SW 1271 (cell line): ENCODE data around the gene IGSF5.
A peak's percentile ranks its signal among the peaks of the same experiment; 100 is the strongest.
"Not testable (repeated sequence)": the region's sequence is repeated elsewhere in the genome, so short reads cannot be mapped to it uniquely, and the experiment has no call there.

Source experiments
- DNase-seq, 2 experiments: peaks; one replicate each; lab custom pipeline; 2025; lab: John Stamatoyannopoulos, UW

The IGSF5 gene

DNA sequence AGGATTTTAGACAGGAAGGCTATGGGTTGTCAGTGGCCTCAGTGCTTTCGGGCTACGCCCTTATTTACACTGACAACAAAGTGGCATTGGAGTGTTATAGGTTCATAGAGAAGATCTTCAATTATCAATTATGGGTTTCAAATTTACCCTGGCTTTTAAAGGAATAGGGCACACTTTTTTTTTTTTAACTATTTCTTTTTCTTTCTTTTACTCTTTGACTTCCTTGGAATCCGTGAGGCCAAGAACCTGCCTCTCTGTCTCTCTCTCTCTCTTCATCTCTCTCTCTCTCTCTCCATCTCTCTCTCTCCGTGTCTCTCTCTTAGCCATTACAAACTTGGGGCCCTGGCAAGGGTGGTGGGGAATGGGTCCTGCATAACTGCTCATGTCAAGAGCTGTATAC is at the start of gene IGSF5:
Gene IGSF5 (plus strand): TSS at position 301 of the 400 bp plus-strand sequence. CDS start 327 bp downstream, outside the sequence.
- not testable (repeated sequence) for DNase-seq

DNA sequence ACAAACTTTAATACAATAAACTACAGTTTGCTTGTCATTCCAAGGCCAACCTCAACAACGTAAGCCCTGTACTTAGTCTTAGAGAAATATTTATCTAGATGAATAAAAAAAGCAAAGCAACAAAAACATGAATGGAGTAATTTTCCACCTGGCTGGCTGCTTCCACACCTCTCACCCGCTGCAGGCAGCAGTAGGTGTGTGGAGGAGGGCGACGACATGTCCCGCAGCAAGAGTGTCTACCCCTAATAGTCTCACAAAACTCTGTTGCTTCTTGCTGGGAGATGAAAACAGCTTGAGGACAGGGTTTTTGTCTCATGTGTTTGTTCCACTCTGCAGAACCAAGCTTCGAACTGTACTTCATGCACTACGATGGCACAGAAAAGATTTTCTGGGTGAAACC is 48.8 kb upstream of the IGSF5 start:
- DNase-seq, result no peak

DNA sequence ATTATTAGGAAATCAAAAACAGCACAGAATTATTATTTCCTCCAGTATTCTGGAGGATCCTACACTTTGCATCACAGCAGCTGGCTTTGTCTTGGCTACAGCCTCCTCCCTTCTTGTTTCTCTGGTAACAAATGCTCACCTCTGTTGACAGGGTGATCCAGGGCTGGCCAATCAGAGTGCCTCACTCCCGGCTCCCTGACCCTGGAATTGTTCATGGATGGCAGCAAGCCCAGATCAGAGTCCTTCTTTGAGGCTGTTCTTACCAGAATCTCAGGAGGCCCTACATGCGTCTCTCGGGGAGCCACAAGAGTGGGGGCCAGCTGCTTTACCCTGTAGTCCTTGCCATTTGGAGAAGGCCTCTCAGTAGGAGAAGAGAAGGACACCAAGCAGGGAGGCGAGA is 48.4 kb upstream of the IGSF5 start:
- DNase-seq, result no peak

DNA sequence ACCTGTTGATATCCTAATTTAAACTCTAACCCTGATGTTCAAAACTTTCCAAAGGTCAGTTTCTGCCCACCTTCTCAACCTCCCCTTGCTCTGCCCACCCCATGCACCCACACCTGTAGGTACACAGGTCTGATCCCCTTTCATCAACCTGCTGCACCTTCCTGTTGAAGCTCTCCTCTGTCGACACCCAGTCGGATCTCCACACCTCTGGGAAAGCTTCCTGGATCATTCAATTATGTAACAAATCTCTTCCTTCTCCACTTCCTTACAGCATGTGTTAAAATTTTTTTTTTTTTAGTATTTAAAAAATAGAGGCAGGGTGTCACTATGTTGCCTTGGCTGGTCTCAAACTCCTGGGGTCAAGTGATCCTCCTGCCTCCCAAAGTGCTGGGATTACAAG is 44.7 kb upstream of the IGSF5 start:
- DNase-seq, result no peak

DNA sequence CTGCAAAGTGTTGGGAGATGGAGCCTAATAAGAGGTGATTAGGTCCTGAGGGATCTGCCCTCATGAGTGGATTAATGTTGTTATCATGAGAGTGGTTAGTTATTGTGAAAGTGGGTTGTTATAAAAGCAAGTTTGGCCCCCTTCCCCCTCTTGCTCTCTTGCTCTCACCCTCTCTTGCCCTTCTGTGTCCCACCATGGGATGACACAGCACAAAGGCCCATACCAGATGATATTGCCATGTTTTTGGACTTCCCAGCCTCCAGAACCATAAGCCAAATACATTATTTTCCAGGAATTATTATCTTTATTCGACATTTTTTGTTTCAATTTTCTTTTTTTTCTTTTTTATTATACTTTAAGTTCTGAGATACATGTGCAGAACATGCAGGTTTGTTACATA is 41.4 kb upstream of the IGSF5 start:
- DNase-seq, result no peak

DNA sequence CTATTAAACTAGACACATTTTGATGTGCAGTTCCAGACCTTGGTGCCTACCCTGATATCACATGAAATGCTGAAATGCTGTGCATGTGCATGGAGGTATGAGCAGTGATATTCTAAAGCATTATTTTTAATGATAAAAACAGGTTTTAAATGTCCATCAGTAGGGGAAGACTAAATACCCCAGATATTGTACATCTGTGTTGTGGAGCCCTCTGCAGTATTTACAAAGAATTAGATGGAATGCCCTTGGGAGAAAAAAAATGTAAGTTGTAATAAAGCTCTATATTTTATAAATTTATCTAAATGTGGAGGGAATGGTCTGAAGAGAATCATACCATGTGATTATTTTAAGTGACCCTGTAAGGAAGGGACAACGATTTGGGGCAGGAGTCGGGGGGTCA is 39.1 kb upstream of the IGSF5 start:
- DNase-seq, result no peak

DNA sequence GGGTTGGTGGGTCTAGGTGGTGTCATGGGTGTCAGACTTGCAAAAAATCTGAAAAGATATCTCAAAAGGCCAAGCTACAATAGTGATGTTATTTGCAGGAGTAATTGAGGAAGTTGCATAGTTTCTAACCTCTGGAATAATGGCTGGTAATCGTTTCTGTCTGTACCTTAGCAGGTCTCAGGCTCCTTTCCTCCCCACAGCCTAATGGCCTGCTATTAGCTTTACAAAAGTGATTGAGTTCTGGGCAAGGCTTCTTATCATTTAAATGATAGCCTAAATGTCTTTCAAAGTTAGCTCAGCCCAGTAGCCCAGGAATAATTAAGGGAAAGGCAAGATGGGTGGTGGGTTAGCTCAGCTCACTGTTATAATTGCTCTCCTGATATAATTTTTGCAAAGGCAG is 37.7 kb upstream of the IGSF5 start:
- DNase-seq, result no peak

DNA sequence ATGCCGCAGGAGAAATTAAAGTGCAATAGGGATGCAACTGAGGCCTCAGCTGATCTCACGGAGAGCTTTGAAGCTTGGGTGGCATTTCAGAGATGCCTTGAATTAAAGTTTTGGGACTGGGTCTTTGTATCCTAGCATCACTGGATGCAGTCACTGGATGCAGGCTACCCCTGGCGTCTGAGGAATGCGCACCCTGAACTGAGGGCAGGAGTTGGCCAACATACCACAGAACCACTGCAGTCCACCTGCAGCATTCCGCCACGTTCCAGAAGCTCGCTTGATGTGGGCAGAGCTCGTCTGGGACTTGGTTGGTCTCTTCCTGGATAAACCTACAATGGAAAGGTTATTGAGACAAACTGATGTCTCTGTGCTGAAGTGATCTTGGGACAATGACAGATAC is 34.1 kb upstream of the IGSF5 start:
- no peak for DNase-seq

DNA sequence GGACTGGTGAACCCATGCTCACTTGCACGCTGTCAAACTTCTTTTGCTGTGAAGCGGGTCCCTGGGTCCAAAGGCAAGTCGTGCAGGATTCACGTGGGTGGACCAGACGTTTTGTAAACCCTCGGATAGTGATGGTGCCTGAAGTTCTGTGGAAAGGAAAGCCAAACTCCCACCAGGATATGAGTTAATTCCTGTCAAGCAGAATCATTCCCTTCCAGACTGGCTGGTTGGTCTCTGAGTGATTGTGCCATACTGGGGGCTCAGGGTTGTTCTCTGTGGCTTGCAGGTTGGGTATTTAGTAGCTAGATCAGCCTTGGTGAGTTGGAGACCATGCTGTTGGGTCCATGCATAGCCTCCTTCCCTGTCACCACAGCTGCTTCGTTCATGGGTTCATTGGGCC is 32.7 kb upstream of the IGSF5 start:
- no peak for DNase-seq

DNA sequence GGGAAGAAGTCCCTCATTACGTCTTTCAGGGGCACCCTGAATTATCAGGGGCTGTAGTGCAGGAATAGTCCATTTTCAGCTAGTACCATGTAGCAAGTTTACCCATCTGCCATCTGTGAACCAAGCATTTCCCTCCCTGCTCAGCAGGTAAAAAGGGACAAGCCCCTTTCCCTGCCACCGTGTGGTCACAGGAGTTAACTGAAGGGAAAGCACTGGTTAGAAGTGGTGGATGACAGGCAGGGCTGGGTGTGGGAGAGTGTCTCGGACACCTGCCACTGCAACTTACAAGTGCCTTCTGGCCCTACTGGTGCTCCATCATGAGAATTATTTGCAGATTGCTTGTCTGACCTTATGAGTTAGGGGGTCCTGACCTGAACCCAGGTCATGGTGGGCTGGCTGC is 32.0 kb upstream of the IGSF5 start:
- peak in 1 of 2 experiments; percentile 6 for DNase-seq

DNA sequence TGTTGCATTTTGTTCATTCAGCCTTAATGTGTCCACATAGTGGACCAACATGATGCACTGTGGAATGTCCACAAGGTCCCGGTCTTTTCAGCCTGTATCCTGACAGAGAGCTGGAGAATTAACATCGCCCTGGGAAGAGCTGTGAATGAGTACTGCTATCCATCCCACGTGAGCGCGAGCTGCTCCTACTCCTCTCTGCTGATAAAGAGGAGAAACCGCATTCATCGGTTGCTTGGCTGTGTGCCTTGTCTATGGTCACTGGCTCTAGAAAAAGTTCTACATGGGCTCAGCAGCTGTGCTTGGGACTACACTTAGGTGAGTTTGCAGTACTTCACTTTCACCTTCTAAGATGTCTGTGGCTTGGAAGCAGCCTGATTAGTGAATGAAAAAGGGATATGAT is 31.1 kb upstream of the IGSF5 start:
- no peak for DNase-seq

DNA sequence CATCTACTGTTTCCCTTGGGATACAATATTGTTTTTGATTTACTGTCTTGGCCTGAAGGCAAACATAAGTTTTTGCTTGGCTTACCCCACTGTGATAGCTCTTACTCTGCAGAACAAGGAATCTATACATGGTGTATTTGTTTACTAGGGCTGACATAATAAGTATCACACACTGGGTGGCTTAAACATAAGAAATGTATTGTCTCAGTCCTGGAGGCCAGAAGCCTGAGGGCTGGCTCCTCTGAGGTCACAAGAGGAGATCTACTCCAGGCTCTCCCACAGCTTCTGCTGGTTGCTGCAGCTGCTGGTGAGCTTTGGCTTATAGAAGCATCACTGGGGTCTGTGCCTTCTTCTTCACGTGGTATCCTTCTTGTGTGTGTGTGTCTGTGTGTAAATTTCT is 30.7 kb upstream of the IGSF5 start:
- no peak for DNase-seq

DNA sequence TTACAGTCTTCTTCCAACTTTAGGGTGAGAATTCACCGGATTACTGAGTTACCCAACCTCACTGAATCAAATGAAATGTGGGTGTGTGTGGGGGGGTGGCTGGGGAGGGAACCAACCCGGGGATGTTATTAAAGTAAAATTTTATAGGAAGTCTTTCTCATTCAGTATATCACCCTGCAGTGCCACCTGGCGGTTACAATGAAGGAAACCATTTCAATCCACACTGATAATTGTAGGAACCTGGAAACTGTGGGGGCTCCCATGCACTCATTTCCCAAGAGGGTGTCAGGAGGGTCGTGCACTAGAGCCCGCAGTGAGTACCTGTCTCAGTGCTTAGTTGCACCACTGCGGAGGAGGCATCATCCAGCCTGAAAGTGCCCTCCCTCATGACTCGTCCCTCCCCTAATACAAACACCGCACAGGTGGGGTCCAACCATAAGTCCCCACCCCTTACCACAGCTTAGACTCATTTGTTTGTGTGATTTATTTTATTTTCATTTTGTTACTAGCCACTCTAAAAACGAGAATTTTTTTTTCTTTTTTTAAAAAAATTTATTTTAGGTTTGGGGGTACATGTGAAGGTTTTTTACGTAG is 29.1 kb upstream of the IGSF5 start:
- no peak for DNase-seq

DNA sequence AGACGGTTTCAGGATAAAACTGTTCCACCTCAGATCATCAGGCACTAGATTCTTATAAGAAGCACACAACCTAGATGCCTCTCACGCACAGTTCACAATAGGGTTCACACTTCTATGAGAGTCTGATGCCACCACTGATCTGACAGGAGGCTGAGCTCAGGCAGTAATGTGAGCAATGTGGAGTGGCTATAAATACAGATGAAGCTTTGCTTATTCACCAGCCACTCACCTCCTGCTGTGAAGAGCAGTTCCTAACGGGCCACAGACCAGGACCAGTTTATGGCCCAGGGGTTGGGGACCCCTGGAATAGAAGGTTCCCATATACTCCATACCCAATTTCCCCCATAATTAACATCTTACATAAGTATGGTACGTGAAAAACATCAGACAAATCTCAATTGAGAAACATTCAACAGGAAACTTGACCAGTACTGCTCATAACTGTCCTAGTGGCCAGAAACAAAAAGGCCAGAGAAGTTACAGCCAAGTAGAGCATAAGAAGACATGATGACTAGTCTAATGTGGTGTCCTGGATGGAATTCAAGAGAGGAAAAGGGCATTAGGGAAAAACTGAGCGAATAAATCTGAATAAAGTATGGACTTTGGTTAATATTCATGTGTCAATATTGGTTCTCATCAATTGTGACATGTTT is 24.7 kb upstream of the IGSF5 start:
- no peak for DNase-seq

DNA sequence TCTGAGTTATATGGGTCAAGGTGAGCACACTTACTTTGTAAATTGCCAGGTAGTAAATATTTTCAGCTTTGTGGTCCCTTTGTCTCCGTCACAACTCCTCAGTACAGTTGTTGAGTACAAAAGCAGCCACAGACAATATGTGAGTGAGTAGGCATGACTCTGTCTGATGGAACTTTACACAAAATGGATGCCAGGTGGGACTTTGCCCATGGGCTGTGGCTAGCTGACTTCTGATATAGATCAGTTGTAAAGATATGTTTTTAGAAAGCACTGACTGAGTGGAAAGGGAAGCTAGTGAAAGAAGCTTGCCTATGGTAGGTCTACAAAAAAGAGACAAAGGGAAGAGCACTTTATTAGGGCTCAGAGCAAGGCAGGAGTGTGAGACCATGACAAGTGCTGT is 23.1 kb upstream of the IGSF5 start:
- DNase-seq, result no peak

DNA sequence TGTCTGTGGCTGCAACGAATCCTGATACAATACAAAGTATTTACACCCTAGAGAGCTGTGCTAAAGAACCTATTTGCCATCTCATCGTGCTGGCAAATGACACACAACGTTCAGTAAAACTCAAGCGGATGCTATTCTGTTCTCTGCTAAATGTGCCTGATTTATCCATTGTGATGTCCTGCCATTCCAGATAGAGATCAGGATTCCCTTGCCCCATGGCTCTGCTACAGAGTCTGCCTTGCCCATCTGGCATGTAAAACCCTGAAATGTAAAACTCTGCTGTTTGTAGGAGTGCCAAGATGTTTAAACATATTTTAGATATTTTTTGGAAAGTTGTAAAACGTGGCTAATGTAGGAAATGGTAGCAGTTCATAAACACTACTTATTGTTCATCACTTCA is 20.0 kb upstream of the IGSF5 start:
- no peak for DNase-seq

DNA sequence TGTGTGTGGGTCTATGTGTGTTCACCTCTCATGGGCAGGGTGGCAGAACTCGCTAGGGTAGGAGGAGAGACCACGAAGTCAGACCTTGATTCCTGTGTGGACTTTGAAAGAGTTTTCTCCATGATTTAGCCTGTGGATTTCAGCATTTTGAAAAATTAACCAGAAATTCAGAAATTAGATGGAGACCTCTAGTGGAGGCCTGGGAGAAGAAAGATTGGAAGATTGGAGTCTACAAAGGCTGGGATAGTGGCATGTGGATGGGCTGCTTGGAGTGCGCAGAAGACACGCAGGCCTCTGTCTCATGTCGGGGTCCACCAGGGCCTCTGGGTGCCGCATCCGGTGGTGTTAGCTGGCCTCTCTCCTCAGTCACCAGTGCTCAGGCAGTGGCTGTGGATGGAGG is 18.9 kb upstream of the IGSF5 start:
- DNase-seq, result no peak

DNA sequence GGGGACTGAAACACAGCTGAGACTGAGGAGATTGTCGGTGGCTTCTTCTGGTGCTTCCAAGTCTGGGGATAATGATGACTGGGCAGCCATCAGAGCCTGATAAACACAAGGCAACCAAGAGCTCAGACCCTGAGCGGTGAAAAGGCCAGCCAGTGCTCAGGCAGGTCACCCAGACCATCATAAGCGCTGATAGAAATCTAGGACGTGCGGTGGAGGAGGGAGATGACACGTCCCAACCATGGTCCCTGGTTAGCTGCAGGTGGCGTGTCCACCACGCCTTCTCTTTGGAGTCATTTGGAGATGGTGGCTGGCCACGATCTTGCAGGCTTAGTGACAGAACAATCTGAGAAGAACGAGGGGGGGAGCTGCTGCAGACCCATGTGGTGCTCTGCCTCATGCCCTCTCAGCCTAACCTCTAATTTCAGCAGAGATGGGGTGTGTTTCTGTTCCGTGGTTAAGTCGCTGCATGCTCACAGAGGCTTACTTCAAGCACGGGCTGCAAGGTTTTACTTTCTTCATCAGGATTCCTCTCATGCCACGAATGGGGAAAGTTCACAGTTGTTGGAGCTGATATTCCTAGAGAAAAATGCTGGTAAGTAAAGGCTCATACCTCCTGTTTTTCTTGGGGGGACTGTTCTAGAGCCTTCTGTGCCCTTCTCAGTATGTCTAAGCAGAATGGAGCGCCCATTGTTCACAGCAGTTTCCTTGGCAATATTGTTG is 17.4 kb upstream of the IGSF5 start:
- DNase-seq, result no peak

DNA sequence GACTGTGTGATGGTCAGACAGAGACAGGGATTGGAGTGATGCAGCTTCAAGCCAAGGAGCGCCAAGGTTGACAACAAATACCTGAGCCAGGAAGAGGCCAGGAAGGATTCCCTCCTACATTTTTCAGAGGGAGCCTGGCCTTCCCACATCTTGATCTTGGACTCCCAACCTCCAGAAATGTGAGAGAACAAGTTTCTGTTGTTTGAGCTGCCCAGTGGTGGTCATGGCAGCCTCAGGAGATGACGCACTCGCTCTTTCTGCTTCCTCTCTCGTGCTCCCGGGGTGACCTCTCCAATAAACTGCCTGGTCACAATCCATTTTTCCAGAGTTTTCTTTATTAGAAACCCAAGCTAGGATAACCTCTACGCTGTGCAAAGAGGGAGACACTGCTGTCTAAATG is 16.6 kb upstream of the IGSF5 start:
- no peak for DNase-seq

DNA sequence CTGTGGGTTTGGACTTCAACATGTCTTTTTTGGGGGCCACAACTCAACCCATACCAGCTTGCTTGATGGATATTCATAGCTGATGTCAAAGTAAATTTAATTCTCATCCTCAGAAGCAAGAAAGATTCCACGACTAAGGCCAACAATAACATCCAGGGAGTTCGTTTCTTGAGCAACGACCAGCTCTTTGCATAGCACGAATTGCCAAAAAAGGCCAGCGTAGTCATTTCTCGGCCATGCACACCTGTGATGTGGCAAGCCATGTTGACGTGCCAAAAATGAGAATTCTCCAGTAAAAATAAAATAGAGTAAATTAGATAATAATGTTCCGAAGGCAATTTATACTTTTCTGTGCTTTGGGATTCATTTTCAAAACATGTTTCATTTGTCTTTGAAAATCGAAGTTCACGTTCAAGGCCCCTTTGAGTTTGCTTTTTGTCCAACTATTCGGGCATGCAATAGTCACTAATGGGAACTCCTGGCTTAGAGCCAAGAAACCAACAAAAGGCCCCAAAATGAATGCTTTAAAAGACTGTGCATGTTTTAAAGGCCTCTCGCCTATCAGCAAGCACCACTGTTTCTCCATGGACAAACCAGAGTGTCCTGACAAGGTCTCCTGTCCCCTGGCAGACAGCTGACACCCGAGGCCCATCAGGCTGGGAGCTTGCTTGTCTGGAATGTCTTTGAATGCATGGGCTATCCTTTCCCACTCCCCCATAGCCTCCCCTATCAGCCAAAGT is 14.4 kb upstream of the IGSF5 start:
- no peak for DNase-seq

DNA sequence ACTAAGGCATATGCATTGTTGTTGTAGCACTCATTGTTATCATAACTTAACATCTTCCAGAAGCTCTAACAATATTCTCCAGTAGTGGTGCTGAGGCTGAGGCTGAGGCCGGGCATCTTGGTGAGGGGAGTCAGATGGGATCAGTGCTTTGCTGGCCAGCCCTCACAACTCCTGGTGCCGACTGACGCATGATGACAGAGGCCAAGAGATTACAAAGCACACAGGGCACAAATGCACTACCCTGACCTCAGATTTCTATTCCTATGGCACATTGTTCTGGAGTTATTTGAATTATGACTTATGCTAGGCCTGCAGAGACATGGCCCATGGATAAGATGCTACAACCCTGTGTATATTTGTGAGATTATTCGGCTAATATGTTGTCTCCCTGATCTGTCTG is 8.3 kb upstream of the IGSF5 start:
- DNase-seq, result no peak

DNA sequence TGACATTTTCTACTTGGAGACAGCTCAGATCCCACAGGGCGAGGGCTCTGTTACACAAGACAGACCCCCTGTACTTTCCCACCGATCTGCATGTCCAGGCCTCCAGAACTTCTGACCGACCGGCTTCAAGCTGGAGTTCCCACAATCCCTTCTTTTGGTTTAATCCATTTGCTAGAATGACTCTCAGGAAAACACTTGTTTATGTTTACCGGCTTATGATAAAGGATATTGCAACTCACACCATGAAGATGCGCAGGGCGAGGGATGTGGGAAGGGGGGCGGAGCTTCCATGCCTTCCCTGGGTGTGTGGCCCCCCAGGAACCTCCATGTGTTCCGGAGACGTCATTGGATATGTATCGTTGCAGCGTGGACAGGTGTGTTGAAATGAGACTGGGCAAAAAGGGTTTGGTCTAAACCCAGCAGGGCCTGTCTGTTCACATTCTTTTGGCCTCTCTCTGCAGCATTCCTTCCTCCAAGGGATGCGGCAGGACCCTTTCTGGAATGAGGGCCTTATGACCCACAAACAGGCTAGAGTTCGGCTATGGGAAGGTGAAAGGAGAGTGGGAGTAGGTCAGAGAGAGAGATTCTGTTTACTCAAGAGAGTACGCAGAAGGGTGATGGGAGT is 7.5 kb upstream of the IGSF5 start:
- no peak for DNase-seq
